ENCODE data around the gene RALGDS.
A peak's percentile ranks its signal among the peaks of the same experiment; 100 is the strongest.
"Not testable (repeated sequence)": the region's sequence is repeated elsewhere in the genome, so short reads cannot be mapped to it uniquely, and the experiment has no call there.

The RALGDS gene

GRCh38 chr9:133098104-133098754 is 22.8 kb downstream of the RALGDS start:
- H3K27ac ChIP-seq, result peak overlapping the region; percentile 50
- TF ChIP-seq CTCF (conservative IDR thresholded peaks at IDR 0.05) (no peak), ZFX (IDR thresholded peaks at IDR 0.05) (no peak)

GRCh38 chr9:133094842-133095393 is 26.1 kb downstream of the RALGDS start:
- TF ChIP-seq ZFX (IDR thresholded peaks at IDR 0.05) (no peak), CTCF (conservative IDR thresholded peaks at IDR 0.05) (no peak; the same call in 1 of the 2 replicates)
- H3K27ac ChIP-seq, result no peak overlapping the region

- not testable (repeated sequence) for H3K27ac ChIP-seq
These were observed 26.7 kb downstream of the RALGDS start for GRCh38 chr9:133094351-133094750.

GRCh38 chr9:133090752-133091385 is 30.2 kb downstream of the RALGDS start:
- no peak overlapping the region for H3K27ac ChIP-seq
- TF ChIP-seq CTCF (conservative IDR thresholded peaks at IDR 0.05), result no peak
- no peak for TF ChIP-seq ZFX (IDR thresholded peaks at IDR 0.05)

- TF ChIP-seq ZFX (IDR thresholded peaks at IDR 0.05) (no peak), CTCF (conservative IDR thresholded peaks at IDR 0.05) (no peak)
- H3K27ac ChIP-seq, result no peak overlapping the region
These were observed 30.9 kb downstream of the RALGDS start for GRCh38 chr9:133090187-133090586.

- TF ChIP-seq ZFX (IDR thresholded peaks at IDR 0.05) (no peak), CTCF (conservative IDR thresholded peaks at IDR 0.05) (no peak)
These were observed 31.8 kb downstream of the RALGDS start for GRCh38 chr9:133089271-133089671.

GRCh38 chr9:133088756-133089155 is 32.3 kb downstream of the RALGDS start:
- TF ChIP-seq CTCF (conservative IDR thresholded peaks at IDR 0.05) (no peak), ZFX (IDR thresholded peaks at IDR 0.05) (no peak)
- no peak overlapping the region for H3K27ac ChIP-seq

More at GRCh38 chr9:133089271-133089671, 31.8 kb downstream of the RALGDS start:
- H3K27ac ChIP-seq, result no peak overlapping the region

Data from C4-2B (cell line).